NCI-H2171 (cell line): ENCODE results near the gene CHPF2.
A peak's percentile ranks its signal among the peaks of the same experiment; 100 is the strongest.

Experiments
- DNase-seq: peaks from one replicate; lab custom pipeline; 2025; lab: John Stamatoyannopoulos, UW

The CHPF2 gene

DNA sequence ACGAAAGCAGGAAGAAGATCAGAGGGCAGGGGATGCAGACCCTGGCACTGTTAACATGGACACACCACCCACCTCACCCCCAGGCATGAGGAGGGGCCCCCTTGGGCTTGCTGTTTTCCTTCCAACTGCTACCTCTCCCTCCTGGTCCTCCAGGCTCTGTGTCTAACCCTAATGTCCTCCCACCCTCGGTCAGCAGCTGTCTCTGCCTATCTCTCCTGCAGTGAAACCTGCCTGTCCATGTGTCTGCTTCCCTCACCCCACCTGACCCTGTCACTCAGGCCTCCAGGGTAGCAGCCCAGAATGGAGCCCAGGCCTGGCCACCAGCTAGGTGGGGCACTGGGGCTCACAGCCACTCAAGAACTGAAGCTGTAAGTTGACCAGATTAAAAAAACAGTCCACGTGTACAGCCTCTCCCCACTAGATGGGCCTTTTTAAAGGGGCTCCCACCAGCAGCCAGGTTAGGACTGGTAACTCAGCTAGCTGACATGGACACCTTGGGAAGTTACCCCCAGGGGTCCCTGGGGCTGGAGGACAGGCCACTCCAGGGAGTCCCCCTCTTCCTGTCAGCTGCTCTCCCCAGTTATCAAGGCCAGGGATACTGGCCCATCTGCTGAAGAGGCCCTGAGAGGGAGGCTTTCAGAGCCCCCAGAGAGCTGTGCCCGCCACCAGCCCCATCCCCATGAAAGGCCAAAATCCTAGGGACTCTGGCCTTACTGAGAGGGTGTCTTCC lies 14.7 kb downstream of the CHPF2 start:
- no peak for DNase-seq

GRCh38 chr7:151247611-151248345 lies 15.5 kb downstream of the CHPF2 start:
- no peak for DNase-seq

DNA sequence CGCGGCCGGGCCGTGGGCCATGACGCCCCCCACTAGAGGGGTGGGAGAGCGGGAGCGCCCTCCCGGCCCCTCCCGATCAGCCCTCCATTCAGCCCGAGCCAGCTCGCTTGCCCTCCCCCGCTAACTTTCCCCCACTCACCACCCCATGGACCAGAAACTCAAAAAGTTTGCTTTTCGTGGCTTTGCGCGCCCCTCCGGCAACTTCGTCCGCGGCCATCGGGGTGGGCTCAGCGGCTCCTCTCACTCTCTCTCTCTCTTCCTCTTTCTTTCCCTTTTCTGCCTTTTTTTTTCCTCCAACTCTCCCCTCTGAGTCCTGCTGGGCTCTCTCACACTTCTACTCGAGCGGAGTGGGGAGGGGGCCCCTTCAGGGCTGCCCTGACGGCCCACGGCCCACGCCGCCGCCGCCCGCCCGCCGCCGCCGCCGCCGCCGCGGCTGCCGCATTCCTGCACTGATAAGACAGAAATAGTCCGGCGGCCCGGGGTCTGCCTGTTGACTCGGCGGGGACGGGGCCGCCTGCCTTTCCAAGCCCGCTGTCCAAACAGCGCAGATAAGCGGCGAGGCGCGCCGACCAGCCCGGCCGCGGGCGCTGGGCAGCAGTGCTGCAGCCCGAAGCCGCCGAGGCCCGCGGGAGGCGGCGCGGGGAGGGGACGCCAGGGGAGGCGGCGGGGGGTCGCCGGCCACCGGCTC lies 16.2 kb downstream of the CHPF2 start, which contains the start of gene SMARCD3:
Gene SMARCD3 (minus strand): TSS at position 349 of the 688 bp plus-strand sequence. CDS start 132 bp downstream, at position 217.
- DNase-seq = peak; percentile 19

GRCh38 chr7:151249034-151249731 lies 16.9 kb downstream of the CHPF2 start:
- DNase-seq = peak; percentile 20

GRCh38 chr7:151249732-151250072 lies 17.4 kb downstream of the CHPF2 start:
- no peak for DNase-seq

- no peak for DNase-seq
These were observed 18.2 kb downstream of the CHPF2 start for GRCh38 chr7:151250181-151251132.

DNA sequence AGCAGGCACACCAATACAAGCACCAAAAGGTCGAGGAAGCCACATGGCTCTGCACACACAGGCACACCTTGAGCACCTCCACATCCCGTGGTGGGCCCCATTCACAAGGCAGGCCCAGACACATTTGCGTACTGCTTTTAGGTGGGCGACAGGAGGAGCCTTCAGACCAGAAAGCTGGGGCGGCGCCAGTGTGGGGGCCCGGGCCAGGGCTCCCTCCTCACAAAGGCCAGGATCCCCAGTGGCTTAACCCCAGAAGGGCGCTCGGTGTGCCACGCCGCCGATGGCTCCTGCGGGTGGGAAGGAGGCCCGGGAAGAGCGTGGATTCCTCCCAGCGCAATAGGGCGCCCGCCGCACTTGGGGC lies 19.0 kb downstream of the CHPF2 start:
- DNase-seq = peak; percentile 37

DNA sequence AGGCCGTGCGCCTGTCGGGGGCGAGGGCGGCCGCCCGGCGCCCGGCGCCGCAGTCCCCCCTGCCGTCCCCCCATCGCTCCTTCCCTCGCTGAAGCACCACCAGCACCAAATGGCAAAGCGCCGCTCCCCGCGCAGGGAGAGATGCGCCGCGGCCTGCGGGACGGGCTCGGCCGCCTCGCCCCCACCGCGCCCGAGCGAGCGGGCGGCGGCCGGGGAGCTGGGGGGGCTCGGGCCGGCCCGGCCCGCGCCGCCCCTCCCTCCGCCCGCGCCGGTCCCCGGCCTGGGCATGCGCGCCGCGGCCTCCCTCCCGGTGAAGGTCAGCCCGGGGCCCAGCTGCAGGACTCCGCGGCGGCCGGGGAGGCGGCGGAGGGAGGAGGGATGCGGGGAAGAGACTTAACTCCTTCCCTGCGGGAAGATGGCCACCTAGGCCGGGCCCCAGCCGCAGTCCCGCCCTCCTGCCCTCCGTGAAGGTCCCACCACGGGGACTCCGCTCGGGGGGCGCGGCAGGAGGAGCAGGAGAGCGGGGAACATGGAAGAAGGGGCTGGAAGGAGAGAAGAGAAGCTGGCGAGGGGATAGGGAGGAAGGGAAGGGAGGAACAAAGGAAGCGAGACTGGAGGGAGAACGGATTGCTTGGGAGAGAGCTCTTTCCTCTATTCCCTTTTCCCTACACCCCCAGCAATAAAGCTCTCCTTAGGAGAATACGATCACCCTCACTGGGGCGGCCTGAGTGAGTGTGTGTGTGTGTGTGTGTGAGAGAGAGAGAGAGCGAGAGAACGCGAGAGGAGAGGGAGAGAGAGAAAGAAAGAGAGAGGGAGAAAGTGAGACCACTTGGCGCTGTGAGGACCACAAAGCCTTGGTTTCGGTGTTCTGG lies 19.6 kb downstream of the CHPF2 start:
- peak; percentile 68 for DNase-seq

GRCh38 chr7:151252561-151252835 lies 20.2 kb downstream of the CHPF2 start:
- DNase-seq = no peak

- DNase-seq = no peak
These were observed 20.9 kb downstream of the CHPF2 start for GRCh38 chr7:151252961-151253711.

- no peak for DNase-seq
These were observed 22.0 kb downstream of the CHPF2 start for GRCh38 chr7:151254316-151254715.

DNA sequence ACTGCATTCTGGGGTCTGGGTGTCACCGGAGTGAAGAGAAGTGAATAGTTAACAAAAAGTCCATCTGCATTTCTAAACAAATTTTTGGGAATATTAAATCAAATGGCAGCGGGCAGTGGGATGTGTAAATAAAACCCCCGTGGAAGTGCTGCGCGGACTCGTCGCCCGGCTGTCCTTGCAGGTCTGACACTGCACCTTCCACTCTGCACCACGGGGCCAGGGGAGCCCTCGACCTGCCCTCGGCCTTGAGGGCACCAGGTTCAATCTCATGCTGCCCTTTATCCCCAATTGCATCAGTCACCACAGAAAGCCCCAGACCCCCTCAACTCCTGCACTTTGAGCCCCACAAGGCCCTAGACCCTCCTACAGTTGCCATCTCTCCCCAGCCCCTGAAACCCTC lies 22.6 kb downstream of the CHPF2 start:
- no peak for DNase-seq

GRCh38 chr7:151255390-151255789 lies 23.1 kb downstream of the CHPF2 start:
- DNase-seq = no peak

- DNase-seq = no peak
These were observed 24.2 kb downstream of the CHPF2 start for GRCh38 chr7:151256410-151257045.

GRCh38 chr7:151257990-151258389 lies 25.7 kb downstream of the CHPF2 start:
- no peak for DNase-seq

DNA sequence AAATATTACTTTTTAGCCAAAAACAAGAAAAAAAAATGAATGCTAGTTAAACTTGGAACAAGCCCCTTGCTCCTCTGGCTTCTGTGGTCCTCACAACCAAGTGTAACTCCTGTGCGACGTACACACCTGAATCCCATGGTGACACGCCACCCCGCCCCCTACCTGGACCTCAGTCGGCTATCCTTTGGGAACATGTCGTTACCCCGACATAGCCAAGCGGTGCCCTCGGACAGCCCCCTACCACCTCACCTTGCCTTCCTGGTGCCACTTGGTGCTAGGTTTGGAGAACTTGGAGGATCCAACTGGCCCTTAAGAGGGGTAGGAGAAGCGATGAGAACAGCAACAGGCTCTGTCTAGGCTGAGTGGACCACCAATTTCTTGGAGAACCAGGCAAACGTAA lies 28.2 kb downstream of the CHPF2 start:
- DNase-seq = no peak

DNA sequence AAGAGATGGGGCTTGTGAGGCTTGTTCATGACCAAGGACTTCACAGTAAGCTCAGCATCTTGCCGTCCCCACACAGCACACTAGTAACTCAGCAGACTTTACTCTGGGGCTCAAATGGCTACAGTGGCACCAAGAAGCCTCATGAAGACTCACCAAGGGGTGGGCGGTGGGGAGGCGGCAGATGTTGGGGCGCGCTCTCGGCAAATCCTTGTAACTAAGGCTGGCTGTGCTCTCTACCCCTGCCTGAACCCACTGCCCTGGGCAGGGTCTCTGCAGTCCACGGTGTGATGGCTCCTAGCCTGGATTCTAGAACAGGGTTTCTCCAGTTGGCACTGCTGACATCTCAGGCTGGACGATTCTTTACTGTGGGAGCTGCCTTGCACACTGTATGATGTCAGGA lies 28.6 kb downstream of the CHPF2 start:
- DNase-seq = no peak

GRCh38 chr7:151261529-151261928 lies 29.2 kb downstream of the CHPF2 start:
- DNase-seq = no peak

DNA sequence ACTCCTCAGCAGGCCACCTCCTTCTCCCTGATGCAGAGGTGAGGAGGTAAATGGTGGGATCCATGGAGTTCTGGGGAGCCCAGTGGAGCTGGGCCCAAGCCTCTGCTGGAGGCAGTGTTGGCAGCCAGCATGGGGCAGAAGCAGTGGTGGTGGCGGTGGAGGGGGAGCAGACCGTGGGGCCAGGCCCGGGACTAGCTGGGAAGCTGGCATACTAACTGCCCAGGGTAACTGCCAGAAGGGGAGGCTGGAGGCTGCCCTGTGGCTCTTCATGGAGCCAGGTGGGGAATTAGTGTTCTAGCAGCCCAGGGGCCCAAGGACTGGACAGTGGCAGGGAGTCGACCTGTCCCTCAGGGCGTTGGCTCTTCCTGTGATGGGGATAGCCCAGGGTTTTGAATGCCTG lies 32.3 kb downstream of the CHPF2 start:
- no peak for DNase-seq
